HG03175 (cell line): ENCODE data around the gene FADS2.

Experiments used
- ATAC-seq: cut with Tn5 transposase; IDR thresholded peaks from one replicate; pipeline ENCODE4 v1.9.1; 2021; ENCODE audit warnings: mild to moderate bottlenecking, moderate library complexity; ENCODE audit not compliant: unreplicated experiment

FADS2 gene

DNA sequence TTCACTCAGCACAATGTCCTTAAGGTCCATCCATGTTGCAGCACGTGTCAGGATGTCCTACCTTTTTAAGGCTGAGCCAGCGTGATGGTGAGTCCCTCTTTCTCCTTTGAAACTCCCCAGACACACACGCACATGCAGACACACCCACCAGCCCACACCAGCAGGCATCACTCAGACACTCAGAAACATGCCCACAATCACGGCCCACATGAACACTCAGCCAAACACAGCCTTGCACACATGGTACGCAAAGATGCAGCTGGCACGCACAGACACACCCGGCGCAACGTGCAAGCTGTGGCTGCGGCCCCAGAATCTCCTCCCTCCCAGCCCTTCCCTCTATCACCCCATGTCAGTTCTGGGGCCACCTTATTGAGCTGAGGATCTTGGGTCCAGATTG, 55.2 kb downstream of the FADS2 start:
- no peak for ATAC-seq

GRCh38 chr11:61883947-61884346, 55.8 kb downstream of the FADS2 start:
- ATAC-seq: no peak

DNA sequence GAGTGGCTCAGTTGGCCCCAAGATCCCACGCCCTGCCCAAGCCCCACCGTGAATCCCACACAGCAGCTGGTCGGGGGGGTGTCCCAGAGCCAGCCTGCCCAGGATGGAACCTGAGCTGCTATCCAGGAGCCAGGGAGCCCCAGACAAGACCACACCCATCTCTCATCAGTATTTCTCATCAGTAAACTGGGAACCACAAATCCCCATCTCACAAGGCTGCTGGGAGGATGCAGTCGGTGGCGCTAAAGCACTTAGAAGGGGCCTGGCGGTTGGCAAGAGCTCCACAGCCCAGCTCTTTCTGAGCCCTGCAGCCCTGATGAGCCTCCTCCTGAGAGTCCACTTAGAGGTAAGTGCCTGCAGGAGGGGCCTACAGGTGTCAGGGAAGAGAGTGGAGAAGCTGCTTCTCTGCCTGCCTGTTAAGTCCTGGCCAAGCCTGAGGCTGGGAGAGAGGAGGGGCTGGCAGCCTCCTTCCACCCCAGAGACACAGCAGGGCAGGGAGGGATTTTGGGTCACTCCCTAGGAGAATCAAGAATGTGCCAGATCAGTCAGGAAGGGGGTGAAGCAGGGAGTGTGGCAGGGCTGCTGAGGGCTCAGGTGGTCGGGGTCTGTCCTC, 57.2 kb downstream of the FADS2 start:
- no peak for ATAC-seq

- no peak for ATAC-seq
Observed at GRCh38 chr11:61885784-61886580, 57.9 kb downstream of the FADS2 start.

DNA sequence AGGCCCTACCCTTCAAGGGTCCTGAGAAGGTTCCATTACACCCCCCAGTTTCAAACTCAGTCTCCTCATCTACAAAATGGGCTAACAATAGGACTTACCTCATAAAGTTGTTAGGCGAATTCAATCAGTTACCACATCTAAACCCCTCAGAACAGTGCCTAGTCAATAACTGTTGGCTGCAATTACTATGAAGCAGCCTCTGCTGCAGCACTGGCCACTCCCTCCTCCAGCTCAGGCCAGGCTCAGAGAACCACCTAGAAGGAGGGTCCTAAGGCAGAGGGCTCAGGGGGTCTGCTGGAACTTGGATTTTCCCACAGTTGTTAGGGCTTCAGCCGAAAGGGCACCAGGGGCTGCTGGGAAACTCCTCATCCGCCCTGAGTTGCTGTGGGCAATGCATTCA, 58.5 kb downstream of the FADS2 start:
- ATAC-seq: no peak

- no peak for ATAC-seq
Observed at GRCh38 chr11:61887839-61888494, 59.9 kb downstream of the FADS2 start.

GRCh38 chr11:61888590-61888989, 60.5 kb downstream of the FADS2 start:
- no peak for ATAC-seq

DNA sequence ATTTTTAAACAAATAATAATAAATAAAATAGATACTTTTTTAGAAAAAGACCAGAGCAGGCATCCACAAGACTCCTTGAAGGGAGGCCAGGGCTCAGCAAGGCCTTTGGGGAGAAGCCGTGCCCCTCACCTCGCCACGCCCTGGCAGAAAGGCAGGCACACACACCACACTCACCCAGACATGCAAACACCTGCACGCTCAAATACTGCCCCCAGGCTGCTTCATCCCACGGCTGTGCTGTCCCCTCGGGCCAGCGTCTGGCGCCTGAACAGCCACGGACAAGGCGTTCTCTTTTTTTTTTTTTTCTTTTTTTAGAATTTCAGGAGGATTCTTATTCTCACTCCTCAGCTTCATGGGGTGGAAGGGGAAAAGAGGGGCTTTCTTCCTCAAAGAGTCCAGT, 61.7 kb downstream of the FADS2 start:
- ATAC-seq: no peak

GRCh38 chr11:61890529-61891330, 62.6 kb downstream of the FADS2 start:
- peak; percentile 13 for ATAC-seq

DNA sequence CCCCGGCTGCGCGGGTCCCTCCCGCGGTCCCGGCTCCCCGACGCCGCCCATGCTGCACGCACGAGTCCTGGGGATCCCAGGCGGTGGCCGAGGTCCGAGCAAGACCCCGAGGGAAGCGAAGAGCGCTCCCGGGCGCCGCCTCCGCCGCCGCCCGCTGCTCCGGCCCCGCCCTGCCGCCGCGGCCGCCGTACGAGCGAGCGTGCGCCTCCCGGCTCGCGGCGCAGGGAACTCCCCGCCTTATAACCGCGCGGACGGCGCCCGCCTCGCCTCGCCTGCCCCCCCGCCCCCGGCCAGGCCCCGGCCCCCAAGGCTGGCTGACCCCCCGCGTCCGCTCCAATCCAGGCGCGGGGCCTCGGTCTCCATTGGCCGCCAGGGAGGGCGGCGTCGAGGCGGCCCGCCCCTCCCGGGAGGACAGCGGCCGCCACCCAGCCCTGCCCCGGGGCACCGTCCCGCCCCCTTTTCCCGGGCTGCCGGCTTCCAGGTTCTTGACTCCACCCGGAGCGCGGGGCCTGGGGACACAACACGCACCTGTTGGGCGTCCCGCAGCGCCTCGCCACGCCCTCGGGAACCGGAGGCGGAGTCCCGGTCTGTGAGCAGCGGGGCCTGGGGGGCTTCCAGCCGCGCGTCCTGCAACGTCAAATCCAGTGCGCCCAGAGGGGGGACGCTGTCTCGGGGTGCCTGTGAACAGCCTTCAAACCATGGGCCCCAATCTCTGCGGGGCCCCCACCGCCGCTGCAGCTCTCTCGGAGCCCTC, 63.4 kb downstream of the FADS2 start, which contains the start of gene FADS3:
Gene FADS3 (minus strand): TSS at position 215 of the 754 bp plus-strand sequence. CDS start 164 bp downstream, at position 51.
- peak; percentile 50 for ATAC-seq

DNA sequence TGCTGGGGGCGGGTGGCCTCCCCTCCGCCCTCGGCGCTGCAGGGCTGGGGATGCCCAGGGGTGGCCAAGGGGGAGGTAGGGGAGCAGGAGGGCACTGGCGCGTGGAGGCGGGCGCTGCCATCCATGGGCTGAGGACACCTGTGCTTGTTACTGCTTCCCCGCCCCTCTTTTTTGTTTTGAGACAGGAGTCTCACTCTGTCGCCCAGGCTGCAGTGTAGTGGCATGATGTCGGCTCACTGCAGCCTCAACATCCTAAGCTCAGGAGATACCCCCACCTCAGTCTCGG, 63.9 kb downstream of the FADS2 start:
- ATAC-seq: peak; percentile 38

GRCh38 chr11:61893981-61894380, 65.9 kb downstream of the FADS2 start:
- ATAC-seq: no peak

GRCh38 chr11:61895046-61895717, 67.1 kb downstream of the FADS2 start:
- no peak for ATAC-seq

- no peak for ATAC-seq
Observed at GRCh38 chr11:61895718-61896059, 67.6 kb downstream of the FADS2 start.

DNA sequence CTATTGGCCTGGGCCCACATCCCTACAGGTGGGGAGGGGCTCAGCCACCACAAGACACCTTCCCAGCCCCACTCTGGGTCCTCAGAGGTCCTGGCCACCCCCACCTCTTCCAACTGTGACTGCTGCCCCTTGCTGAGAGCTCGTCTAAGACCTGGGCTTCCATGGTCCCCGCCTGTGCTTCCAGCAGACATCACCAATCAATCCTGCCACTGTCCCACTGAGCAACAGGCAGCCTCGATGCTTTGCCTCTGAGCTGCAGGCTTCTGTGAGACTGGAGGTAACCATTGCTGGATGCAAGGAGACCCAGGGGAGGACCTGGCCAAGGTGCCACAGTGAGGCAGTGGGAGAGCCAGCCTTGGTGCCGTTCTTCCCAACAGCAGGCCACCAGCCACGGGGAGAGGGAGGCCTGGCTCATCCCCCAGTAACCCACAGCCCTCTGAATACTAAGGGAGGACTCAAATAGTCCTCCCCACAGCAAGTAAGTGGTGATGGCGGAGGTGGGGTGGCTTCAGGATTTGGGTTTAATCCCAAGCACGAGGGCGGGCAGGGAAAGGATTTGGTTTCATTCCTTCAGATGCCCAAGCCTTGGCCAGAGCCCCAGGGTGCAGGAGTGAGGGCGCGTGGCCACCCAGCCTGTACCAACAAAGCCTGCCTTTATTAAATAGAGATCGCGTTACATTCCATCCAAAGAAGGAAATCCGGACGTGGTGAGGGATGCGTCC, 68.7 kb downstream of the FADS2 start:
- ATAC-seq: no peak

DNA sequence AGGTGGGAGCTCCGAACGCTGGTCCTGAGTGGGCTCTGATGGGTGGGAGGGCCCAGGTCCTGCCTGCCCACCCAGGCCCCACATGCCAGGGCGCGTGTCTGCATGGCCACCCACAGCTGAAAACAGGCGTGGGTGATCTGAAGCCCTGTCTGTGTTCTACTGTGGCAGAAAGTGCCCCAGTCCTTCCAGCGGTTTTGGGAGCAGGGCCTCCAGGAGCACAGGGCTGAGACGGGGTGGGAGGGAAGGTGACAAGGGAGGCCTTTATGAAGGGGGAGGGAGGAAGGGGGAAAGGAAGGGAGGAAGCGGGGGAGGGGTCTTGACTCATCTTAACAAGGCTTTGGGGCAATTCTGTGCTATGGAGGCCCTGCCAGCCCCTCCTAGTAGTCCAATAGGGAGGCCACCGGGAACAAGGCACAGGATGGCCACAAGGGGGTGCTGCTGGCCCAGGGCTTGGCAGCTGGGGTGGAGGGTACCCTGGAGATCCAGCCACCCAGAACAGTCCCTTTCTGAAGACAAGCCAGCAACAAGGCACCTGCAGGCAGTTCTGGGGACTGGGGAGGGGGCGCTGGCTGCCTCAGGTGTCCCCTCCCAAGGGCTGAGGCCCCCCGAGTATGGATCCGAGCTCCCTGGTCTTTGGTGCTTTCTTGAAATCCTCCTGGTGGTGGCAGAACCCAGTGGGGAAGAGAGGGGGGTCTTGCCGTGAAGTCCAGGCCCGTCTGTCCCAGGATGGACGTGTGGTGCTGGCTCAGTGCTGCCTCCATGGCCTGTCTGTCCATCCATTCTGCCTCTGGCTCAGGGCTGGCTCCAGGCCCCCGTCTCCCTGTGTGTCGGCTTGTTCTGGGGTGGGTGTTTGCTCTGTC, 69.5 kb downstream of the FADS2 start:
- ATAC-seq: no peak

DNA sequence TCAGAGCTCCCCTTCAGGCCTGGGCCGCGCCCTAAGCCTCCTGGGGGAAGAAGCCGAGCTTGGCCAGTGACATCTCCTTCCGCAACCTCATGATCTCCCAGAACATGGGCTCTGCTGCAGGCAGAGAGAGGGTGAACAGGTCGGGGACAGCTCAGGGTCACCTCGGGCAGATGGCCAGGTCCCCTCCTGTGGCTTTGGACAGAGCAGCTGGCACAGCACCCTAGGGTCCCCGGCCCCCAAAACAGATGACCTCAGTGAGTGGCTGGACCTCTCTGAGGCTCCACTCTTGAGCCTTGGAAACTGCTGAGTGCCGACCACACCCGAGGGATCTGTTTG, 70.1 kb downstream of the FADS2 start:
- ATAC-seq: no peak

GRCh38 chr11:61899146-61899841, 71.2 kb downstream of the FADS2 start:
- ATAC-seq: peak; percentile 75
